HCT116 (cell line): ENCODE results near the gene CNNM3. TPM values are rescaled to one million over a fixed set of nuclear protein-coding genes. Genes with fewer than 3 reads are reported as not detected.

ENCODE experiments used
- ATAC-seq: fragments of 200-7000 bp; cut with Tn5 transposase; 2 replicates; pipeline ENCODE4 v1.9.1; 2020; ENCODE audit warnings: mild to moderate bottlenecking, moderate library complexity
- BruUV-seq: library from RNA; stranded (reverse); fragments of 400-500 nt; replicated peaks from 2 replicates; lab custom pipeline; 2021; lab: Mats Ljungman, UMichigan
- CTCF ChIA-PET: fragments of 300-600 bp; sonication (Branson Sonifier 250); formaldehyde crosslinking; loops from one replicate; lab custom pipeline; 2021; ENCODE audit warnings: antibody characterized with exemption; lab: Charles Lee
- POLR2A ChIA-PET: fragments of 300-600, 350-600 bp; sonication (Branson Sonifier 250); formaldehyde crosslinking; loops from one replicate; lab custom pipeline; 2021; ENCODE audit warnings: antibody characterized with exemption; lab: Charles Lee
- RAD21 ChIA-PET, 2 experiments: fragments of 300-600 bp; sonication (Branson Sonifier 250); formaldehyde crosslinking; loops; one replicate each; lab custom pipeline; 2023; ENCODE audit warnings: low total read pairs in 2 of 2; ENCODE audit not compliant: uncharacterized antibody in 2 of 2, unreplicated experiment in 2 of 2, low non-redundant PET in 1 of 2; lab: Charles Lee
- DNase-seq: peaks from one replicate; pipeline ENCODE4 v3.0.0-alpha.2; 2010; ENCODE audit warnings: low read depth, low spot score
- H2AFZ ChIP-seq: fragments of 200-600 bp; shearing (Covaris generic), sonication (generic); 2 replicates; pipeline ENCODE4 v1.6.1; 2017; ENCODE audit warnings: low read depth, mixed run types, mixed read lengths, antibody characterized with exemption, low read length; ENCODE audit not compliant: poor library complexity, severe bottlenecking
- H3K27ac ChIP-seq: 2 replicates; pipeline ENCODE4 v1.5.1; 2012; ENCODE audit warnings: low read depth, low read length
- H3K27me3 ChIP-seq: fragments of 200-600 bp; sonication (generic); 2 replicates; pipeline ENCODE4 v1.6.1; 2016; ENCODE audit warnings: mixed run types, low read length, mixed read lengths; ENCODE audit not compliant: insufficient read depth
- H3K36me3 ChIP-seq, 2 experiments: fragments of 200-500 bp in 1 of 2; fragments of 200-600 bp in 1 of 2; sonication (Bioruptor generic) in 1 of 2; sonication (generic) in 1 of 2; 2 replicates each; pipeline versions ENCODE4 v1.5.1 to v1.6.1; 2014 to 2016; ENCODE audit warnings: low read length in 2 of 2, inconsistent platforms in 1 of 2, mixed read lengths in 1 of 2, mixed run types in 1 of 2; ENCODE audit not compliant: insufficient read depth in 2 of 2, control insufficient read depth in 1 of 2
- H3K4me1 ChIP-seq, 2 experiments: fragments of 200-600 bp in 1 of 2; sonication (generic) in 1 of 2; 2 replicates each; pipeline versions ENCODE4 v1.5.1 to v1.6.1; 2012 to 2017; ENCODE audit warnings: low read length in 2 of 2, inconsistent platforms in 1 of 2, mild to moderate bottlenecking in 1 of 2, mixed read lengths in 1 of 2, mixed run types in 1 of 2, moderate library complexity in 1 of 2; ENCODE audit not compliant: insufficient read depth in 2 of 2, control insufficient read depth in 1 of 2
- H3K4me2 ChIP-seq: fragments of 200-600 bp; sonication (generic); 2 replicates; pipeline ENCODE4 v1.6.1; 2017; ENCODE audit warnings: mixed run types, low read length, mixed read lengths
- H3K4me3 ChIP-seq, 2 experiments: fragments of 200-600 bp in 1 of 2; sonication (generic) in 1 of 2; replicated peaks in 1 of 2; 2 replicates each; pipeline ENCODE4 v1.5.1; 2011 to 2016; ENCODE audit warnings: low read length in 2 of 2, control low read depth in 1 of 2, low read depth in 1 of 2, mild to moderate bottlenecking in 1 of 2, mixed read lengths in 1 of 2, mixed run types in 1 of 2
- H3K79me2 ChIP-seq: fragments of 200-600 bp; sonication (generic); 2 replicates; pipeline ENCODE4 v1.6.1; 2017; ENCODE audit warnings: mild to moderate bottlenecking, mixed run types, low read length, moderate library complexity, mixed read lengths; ENCODE audit not compliant: insufficient read depth
- H3K9ac ChIP-seq: fragments of 200-600 bp; sonication (generic); 2 replicates; pipeline ENCODE4 v1.6.1; 2016; ENCODE audit warnings: low read length, mixed read lengths
- H3K9me2 ChIP-seq: fragments of 200-600 bp; sonication (generic), shearing (Covaris generic); 2 replicates; pipeline ENCODE4 v1.6.1; 2017; ENCODE audit warnings: mixed run types, mild to moderate bottlenecking, moderate library complexity; ENCODE audit not compliant: insufficient read depth
- H3K9me3 ChIP-seq, 2 experiments: fragments of 200-500 bp in 1 of 2; fragments of 200-600 bp in 1 of 2; sonication (Bioruptor generic) in 1 of 2; sonication (generic) in 1 of 2; 2 replicates each; pipeline ENCODE4 v1.6.1; 2014 to 2017; ENCODE audit warnings: low read length in 2 of 2, mixed read lengths in 2 of 2, inconsistent platforms in 1 of 2, low read depth in 1 of 2, mild to moderate bottlenecking in 1 of 2, mixed run types in 1 of 2, moderate library complexity in 1 of 2; ENCODE audit not compliant: control insufficient read depth in 1 of 2, insufficient read depth in 1 of 2
- H4K20me1 ChIP-seq: fragments of 200-600 bp; sonication (generic), shearing (Covaris generic); 2 replicates; pipeline ENCODE4 v1.6.1; 2017; ENCODE audit warnings: mixed run types, mild to moderate bottlenecking, moderate library complexity; ENCODE audit not compliant: insufficient read depth
- ATF3 ChIP-seq: IDR thresholded peaks from 2 replicates; pipeline ENCODE4 v1.6.1; 2012
- CBX3 ChIP-seq: IDR thresholded peaks from 2 replicates; pipeline ENCODE4 v1.6.1; 2012; ENCODE audit warnings: low read depth
- CEBPB ChIP-seq: IDR thresholded peaks from 2 replicates; pipeline ENCODE4 v1.6.1; 2012; ENCODE audit warnings: low read depth
- EGR1 ChIP-seq: IDR thresholded peaks from 2 replicates; pipeline ENCODE4 v1.6.1; 2012; ENCODE audit warnings: low read depth
- EZH2 ChIP-seq: fragments of 200-600 bp; sonication (generic); IDR thresholded peaks from 2 replicates; pipeline ENCODE4 v1.6.1; 2017; ENCODE audit warnings: antibody characterized with exemption, mixed run types
- EZH2phosphoT487 ChIP-seq: fragments of 200-600 bp; IDR thresholded peaks from 2 replicates; pipeline ENCODE4 v1.6.1; 2018; ENCODE audit warnings: antibody characterized with exemption, borderline replicate concordance
- FOSL1 ChIP-seq: IDR thresholded peaks from 2 replicates; pipeline ENCODE4 v1.6.1; 2012; ENCODE audit warnings: low read depth
- POLR2AphosphoS5 ChIP-seq: IDR thresholded peaks from 2 replicates; pipeline ENCODE4 v1.6.1; 2011; ENCODE audit warnings: mild to moderate bottlenecking, low read depth, low read length, moderate library complexity
- RAD21 ChIP-seq: IDR thresholded peaks from 2 replicates; pipeline ENCODE4 v1.6.1; 2012; ENCODE audit warnings: low read depth, mild to moderate bottlenecking
- SIN3A ChIP-seq: IDR thresholded peaks from 2 replicates; pipeline ENCODE4 v1.6.1; 2012; ENCODE audit warnings: low read depth
- SRF ChIP-seq: IDR thresholded peaks from 2 replicates; pipeline ENCODE4 v1.6.1; 2012; ENCODE audit warnings: low read depth
- YY1 ChIP-seq: IDR thresholded peaks from 2 replicates; pipeline ENCODE4 v1.6.1; 2011; ENCODE audit warnings: low read length, low read depth, moderate library complexity, mild to moderate bottlenecking; ENCODE audit not compliant: insufficient replicate concordance; ENCODE audit errors: extremely low read depth
- ZBTB33 ChIP-seq: IDR thresholded peaks from 2 replicates; pipeline ENCODE4 v1.6.1; 2011; ENCODE audit warnings: mild to moderate bottlenecking, low read length, moderate library complexity; ENCODE audit not compliant: insufficient replicate concordance; ENCODE audit errors: extremely low read depth
- ZNF274 ChIP-seq: fragments of 200-500 bp; sonication (Bioruptor generic); IDR thresholded peaks from 2 replicates; pipeline ENCODE4 v1.6.1; 2014; ENCODE audit warnings: mild to moderate bottlenecking, low read depth, low read length, inconsistent platforms
- intact Hi-C: fragments of 100-400 bp; cut with micrococcal nuclease; formaldehyde crosslinking; loops from 2 replicates; pipeline ENCODE4 v1.10.0; 2022
- total RNA-seq: library from RNA; stranded (reverse); gene quantifications from one replicate; pipeline ENCODE4 v1.2.1, GENCODE V29; 2021; ENCODE audit not compliant: unreplicated experiment
- TF ChIP-seq, protein P1 (sequence below): IDR thresholded peaks from 2 replicates; pipeline ENCODE4 v1.6.1; 2012

Gene CNNM3
- total RNA-seq, 1 experiment from 2014 or later: 31.1 TPM

GRCh38 chr2:96864343-96865091, 48.4 kb downstream of the CNNM3 start:
- ChIA-PET POLR2A (no interaction called here), RAD21 (no interaction called here), CTCF (no interaction called here)
- no TSS peak for BruUV-seq
- H3K27ac ChIP-seq: no peak overlapping the region
- ATAC-seq: no peak
- no peaks in the 10 kb centered on the region for H3K27me3 ChIP-seq
- peaks cover 5 to 12% of the 10 kb centered on the region in 2 experiments for H3K4me1 ChIP-seq
- no peak overlapping the region for H3K4me3 ChIP-seq
- H2AFZ ChIP-seq: no peak overlapping the region
- no peak for DNase-seq
- no peaks in the 10 kb centered on the region for H3K9me2 ChIP-seq
- H3K9ac ChIP-seq: no peak overlapping the region
- no peaks in the 10 kb centered on the region for H3K9me3 ChIP-seq
- H3K36me3 ChIP-seq: peaks cover 29 to 30% of the 10 kb centered on the region in 2 experiments
- no peak for TF ChIP-seq EGR1
- TF ChIP-seq SRF: no peak
- TF ChIP-seq YY1: no peak
- TF ChIP-seq EZH2phosphoT487: no peak
- TF ChIP-seq CEBPB: no peak
- TF ChIP-seq ATF3: no peak
- no peak for TF ChIP-seq SIN3A
- no peak for TF ChIP-seq POLR2AphosphoS5
- TF ChIP-seq ZNF274: no peak
- TF ChIP-seq CBX3: no peak
- TF ChIP-seq RAD21: no peak
- no peaks in the 10 kb centered on the region for H4K20me1 ChIP-seq
- peaks cover 25% of the 10 kb centered on the region; the same call in 1 of the 2 replicates for H3K79me2 ChIP-seq
- intact Hi-C loops: no loop called here
- H3K4me2 ChIP-seq: no peak overlapping the region

- BruUV-seq: no TSS peak
- Histone ChIP-seq H3K9me3 (no peaks in the 10 kb centered on the region), H3K4me1 (peaks cover 10 to 19% of the 10 kb centered on the region in 2 experiments), H3K4me2 (no peak overlapping the region), H3K79me2 (peaks cover 25% of the 10 kb centered on the region; the same call in 1 of the 2 replicates), H3K9me2 (no peaks in the 10 kb centered on the region), H3K27ac (no peak overlapping the region), H3K4me3 (no peak overlapping the region), H2AFZ (no peak overlapping the region), H3K27me3 (no peaks in the 10 kb centered on the region), H3K36me3 (peaks cover 25 to 29% of the 10 kb centered on the region in 2 experiments), H4K20me1 (no peaks in the 10 kb centered on the region), H3K9ac (no peak overlapping the region)
- ChIA-PET RAD21 (no interaction called here), CTCF (no interaction called here), POLR2A (no interaction called here)
- no peak for DNase-seq
- intact Hi-C loops: no loop called here
- TF ChIP-seq FOSL1 (no peak), ATF3 (no peak), CBX3 (no peak), ZBTB33 (no peak), POLR2AphosphoS5 (no peak), EZH2 (no peak)
- TF ChIP-seq, protein P1, sequence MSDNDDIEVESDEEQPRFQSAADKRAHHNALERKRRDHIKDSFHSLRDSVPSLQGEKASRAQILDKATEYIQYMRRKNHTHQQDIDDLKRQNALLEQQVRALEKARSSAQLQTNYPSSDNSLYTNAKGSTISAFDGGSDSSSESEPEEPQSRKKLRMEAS: no peak
- ATAC-seq: no peak
These were observed 49.6 kb downstream of the CNNM3 start for GRCh38 chr2:96865654-96866053.
